Astrocyte (in vitro differentiated cells and primary cell): ENCODE data around the gene TOLLIP. TPM values are rescaled to one million over a fixed set of nuclear protein-coding genes. Genes with fewer than 3 reads are reported as not detected.

ENCODE experiments used
- DNase-seq: peaks from one replicate; pipeline ENCODE4 v3.0.0-alpha.2; 2010; ENCODE audit warnings: low read depth
- FAIRE-seq: peaks from 2 replicates; lab custom pipeline; 2011; peaks lifted over from hg19 to GRCh38; lab: Jason Lieb, UNC
- H2AFZ ChIP-seq: 2 replicates; pipeline ENCODE4 v1.6.0; 2012; ENCODE audit warnings: low read depth, low read length, inconsistent platforms
- H3K27ac ChIP-seq: 2 replicates; pipeline ENCODE4 v1.5.1; 2011; ENCODE audit warnings: low read depth, low read length, inconsistent platforms
- H3K27me3 ChIP-seq: 2 replicates; pipeline ENCODE4 v1.6.0; 2011; ENCODE audit warnings: low read length, inconsistent platforms; ENCODE audit not compliant: insufficient read depth
- H3K36me3 ChIP-seq: 2 replicates; pipeline ENCODE4 v1.5.1; 2011; ENCODE audit warnings: low read length, inconsistent platforms; ENCODE audit not compliant: insufficient read depth
- H3K4me1 ChIP-seq: 2 replicates; pipeline ENCODE4 v1.5.1; 2011; ENCODE audit warnings: low read length, inconsistent platforms; ENCODE audit not compliant: insufficient read depth
- H3K4me2 ChIP-seq: 2 replicates; pipeline ENCODE4 v1.6.0; 2012; ENCODE audit warnings: low read length, inconsistent platforms
- H3K4me3 ChIP-seq: 2 replicates; pipeline ENCODE4 v1.5.1; 2011; ENCODE audit warnings: low read depth, mild to moderate bottlenecking, low read length, inconsistent platforms; ENCODE audit not compliant: insufficient read depth
- H3K79me2 ChIP-seq: 2 replicates; pipeline ENCODE4 v1.6.0; 2012; ENCODE audit warnings: mild to moderate bottlenecking, low read length, inconsistent platforms; ENCODE audit not compliant: insufficient read depth
- H3K9ac ChIP-seq: 2 replicates; pipeline ENCODE4 v1.6.0; 2012; ENCODE audit warnings: mild to moderate bottlenecking, low read length, inconsistent platforms
- H3K9me3 ChIP-seq: 2 replicates; pipeline ENCODE4 v1.5.1; 2012; ENCODE audit warnings: low read depth, mild to moderate bottlenecking, low read length, inconsistent platforms; ENCODE audit not compliant: insufficient read depth
- H4K20me1 ChIP-seq: 2 replicates; pipeline ENCODE4 v1.6.0; 2012; ENCODE audit warnings: low read length, inconsistent platforms; ENCODE audit not compliant: insufficient read depth
- H3K27ac Mint-ChIP-seq: one replicate; pipeline ENCODE4 v1.8.0; 2021; ENCODE audit warnings: mild to moderate bottlenecking, mixed read lengths; ENCODE audit not compliant: unreplicated experiment
- H3K27me3 Mint-ChIP-seq: one replicate; pipeline ENCODE4 v1.8.0; 2021; ENCODE audit warnings: low read depth, mixed read lengths; ENCODE audit not compliant: unreplicated experiment
- H3K36me3 Mint-ChIP-seq: one replicate; pipeline ENCODE4 v1.8.0; 2021; ENCODE audit warnings: low read depth, mixed read lengths; ENCODE audit not compliant: unreplicated experiment
- H3K4me1 Mint-ChIP-seq: one replicate; pipeline ENCODE4 v1.8.0; 2021; ENCODE audit warnings: low read depth, mixed read lengths; ENCODE audit not compliant: unreplicated experiment
- H3K4me3 Mint-ChIP-seq: one replicate; pipeline ENCODE4 v1.8.0; 2021; ENCODE audit warnings: mild to moderate bottlenecking, moderate library complexity, mixed read lengths; ENCODE audit not compliant: unreplicated experiment
- H3K9me3 Mint-ChIP-seq: one replicate; pipeline ENCODE4 v1.8.0; 2021; ENCODE audit warnings: mild to moderate bottlenecking, mixed read lengths; ENCODE audit not compliant: unreplicated experiment
- CTCF ChIP-seq: IDR thresholded peaks from 2 replicates; pipeline ENCODE4 v1.5.1; 2011; ENCODE audit warnings: low read depth, mild to moderate bottlenecking, inconsistent platforms, low read length, moderate library complexity; ENCODE audit not compliant: insufficient read depth
- EZH2 ChIP-seq: IDR thresholded peaks from 2 replicates; pipeline ENCODE4 v1.6.1; 2012; ENCODE audit warnings: mild to moderate bottlenecking, low read length, inconsistent platforms; ENCODE audit not compliant: insufficient read depth
- total RNA-seq: library from RNA; stranded (reverse); gene quantifications from 2 replicates; pipeline ENCODE4 v1.2.1, GENCODE V29; 2021

TOLLIP gene
- total RNA-seq, 1 donor from 2014 or later = 46.4 TPM

GRCh38 chr11:1280116-1281035 lies 29.1 kb downstream of the TOLLIP start:
- Mint-ChIP-seq H3K27me3 (no peaks in the 10 kb centered on the region), H3K9me3 (no peaks in the 10 kb centered on the region), H3K27ac (no peak overlapping the region), H3K4me3 (no peak overlapping the region), H3K36me3 (peaks cover 21% of the 10 kb centered on the region), H3K4me1 (no peaks in the 10 kb centered on the region)
- no peak overlapping the region for H3K4me2 ChIP-seq
- no peak for FAIRE-seq
- no peaks in the 10 kb centered on the region for H3K79me2 ChIP-seq
- no peaks in the 10 kb centered on the region for H3K4me1 ChIP-seq
- TF ChIP-seq EZH2 = no peak
- TF ChIP-seq CTCF = no peak
- H3K27ac ChIP-seq = no peak overlapping the region
- H3K9me3 ChIP-seq = no peaks in the 10 kb centered on the region
- H3K36me3 ChIP-seq = peaks cover 2% of the 10 kb centered on the region
- no peak overlapping the region for H3K9ac ChIP-seq
- no peak overlapping the region for H2AFZ ChIP-seq
- no peaks in the 10 kb centered on the region for H3K27me3 ChIP-seq
- peaks cover 25% of the 10 kb centered on the region for H4K20me1 ChIP-seq
- no peak overlapping the region for H3K4me3 ChIP-seq
- DNase-seq = no peak

GRCh38 chr11:1279674-1280055 lies 29.8 kb downstream of the TOLLIP start:
- Mint-ChIP-seq H3K4me3 (no peak overlapping the region), H3K27ac (no peak overlapping the region), H3K9me3 (no peaks in the 10 kb centered on the region), H3K36me3 (peaks cover 21% of the 10 kb centered on the region), H3K27me3 (no peaks in the 10 kb centered on the region), H3K4me1 (no peaks in the 10 kb centered on the region)
- no peak for DNase-seq
- H2AFZ ChIP-seq = no peak overlapping the region
- no peaks in the 10 kb centered on the region for H3K9me3 ChIP-seq
- H3K27me3 ChIP-seq = no peaks in the 10 kb centered on the region
- H4K20me1 ChIP-seq = peaks cover 25% of the 10 kb centered on the region
- peaks cover 2% of the 10 kb centered on the region for H3K36me3 ChIP-seq
- no peak overlapping the region for H3K4me2 ChIP-seq
- H3K4me1 ChIP-seq = no peaks in the 10 kb centered on the region
- TF ChIP-seq CTCF (no peak), EZH2 (no peak)
- H3K79me2 ChIP-seq = no peaks in the 10 kb centered on the region
- no peak overlapping the region for H3K4me3 ChIP-seq
- H3K9ac ChIP-seq = no peak overlapping the region
- no peak overlapping the region for H3K27ac ChIP-seq
- FAIRE-seq = no peak
